HEK293 (cell line): ENCODE results near the gene ITSN1.

Source experiments
- CTCF ChIA-PET: fragments of 350-600 bp; formaldehyde crosslinking; extraction: SDS; loops from one replicate; lab custom pipeline; 2021; ENCODE audit warnings: antibody characterized with exemption; lab: Yijun Ruan, JAX
- POLR2A ChIA-PET: fragments of 300-600 bp; formaldehyde crosslinking; extraction: SDS; loops from one replicate; lab custom pipeline; 2020; ENCODE audit warnings: antibody characterized with exemption, inconsistent platforms; lab: Yijun Ruan, JAX
- H3K27ac ChIP-seq: fragments of 200-500 bp; sonication (Bioruptor generic); 2 replicates; pipeline ENCODE4 v1.5.1; 2014; ENCODE audit warnings: low read depth, low read length, control low read depth, inconsistent platforms; ENCODE audit errors: extremely low read depth
- H3K36me3 ChIP-seq, 2 experiments: fragments of 200-500 bp in 1 of 2; sonication (Bioruptor generic) in 1 of 2; 1 replicate in 1 of 2; 2 replicates in 1 of 2; pipeline ENCODE4 v1.5.1; 2014 to 2017; ENCODE audit warnings: inconsistent platforms in 2 of 2, low read length in 2 of 2; ENCODE audit not compliant: control insufficient read depth in 2 of 2, insufficient read depth in 1 of 2
- H3K4me1 ChIP-seq: fragments of 200-500 bp; sonication (Bioruptor generic); 2 replicates; pipeline ENCODE4 v1.5.1; 2014; ENCODE audit warnings: mild to moderate bottlenecking, low read length, inconsistent platforms; ENCODE audit not compliant: control insufficient read depth, insufficient read depth
- H3K4me3 ChIP-seq: 2 replicates; pipeline ENCODE4 v1.5.1; 2011; ENCODE audit warnings: low read depth, mild to moderate bottlenecking, control low read depth, low read length, moderate library complexity
- H3K9me3 ChIP-seq: fragments of 200-500 bp; sonication (Bioruptor generic); 2 replicates; pipeline ENCODE4 v1.5.1; 2014; ENCODE audit warnings: low read depth, low read length, inconsistent platforms; ENCODE audit not compliant: control insufficient read depth, insufficient read depth
- GLIS2 ChIP-seq: fragments of 450-650 bp; formaldehyde crosslinking; IDR thresholded peaks from 2 replicates; pipeline ENCODE4 v1.5.1; 2016; ENCODE audit warnings: missing biosample characterization, missing genetic modification characterization
- OSR2 ChIP-seq: fragments of 450-650 bp; formaldehyde crosslinking; IDR thresholded peaks from 2 replicates; pipeline ENCODE4 v1.5.1; 2016; ENCODE audit warnings: missing biosample characterization, missing genetic modification characterization
- RBAK ChIP-seq: fragments of 450-650 bp; formaldehyde crosslinking; IDR thresholded peaks from 2 replicates; pipeline ENCODE4 v1.5.1; 2016; ENCODE audit warnings: missing biosample characterization, missing genetic modification characterization
- WT1 ChIP-seq: fragments of 450-650 bp; formaldehyde crosslinking; IDR thresholded peaks from 2 replicates; pipeline ENCODE4 v1.5.1; 2016; ENCODE audit warnings: missing biosample characterization, missing genetic modification characterization
- YY2 ChIP-seq: fragments of 450-650 bp; formaldehyde crosslinking; IDR thresholded peaks from 2 replicates; pipeline ENCODE4 v1.5.1; 2016; ENCODE audit warnings: missing biosample characterization, missing genetic modification characterization
- ZBTB48 ChIP-seq: fragments of 450-650 bp; formaldehyde crosslinking; IDR thresholded peaks from 2 replicates; pipeline ENCODE4 v1.5.1; 2016; ENCODE audit warnings: missing biosample characterization, missing genetic modification characterization
- ZFHX2 ChIP-seq: fragments of 450-650 bp; formaldehyde crosslinking; conservative IDR thresholded peaks from 2 replicates; pipeline ENCODE4 v1.5.1; 2016; ENCODE audit warnings: missing biosample characterization, missing genetic modification characterization
- ZNF10 ChIP-seq: fragments of 450-650 bp; formaldehyde crosslinking; IDR thresholded peaks from 2 replicates; pipeline ENCODE4 v1.5.1; 2017; ENCODE audit warnings: missing biosample characterization, missing genetic modification characterization
- ZNF146 ChIP-seq: fragments of 450-650 bp; formaldehyde crosslinking; IDR thresholded peaks from 2 replicates; pipeline ENCODE4 v1.5.1; 2016; ENCODE audit warnings: missing biosample characterization, missing genetic modification characterization
- ZNF16 ChIP-seq: fragments of 450-650 bp; formaldehyde crosslinking; IDR thresholded peaks from 2 replicates; pipeline ENCODE4 v1.5.1; 2016; ENCODE audit warnings: low read depth, missing biosample characterization, missing genetic modification characterization
- ZNF174 ChIP-seq: fragments of 450-650 bp; formaldehyde crosslinking; IDR thresholded peaks from 2 replicates; pipeline ENCODE4 v1.5.0; 2017; ENCODE audit warnings: missing biosample characterization, mild to moderate bottlenecking, missing genetic modification characterization
- ZNF175 ChIP-seq: fragments of 450-650 bp; formaldehyde crosslinking; IDR thresholded peaks from 2 replicates; pipeline ENCODE4 v1.5.1; 2016; ENCODE audit warnings: missing biosample characterization, missing genetic modification characterization
- ZNF19 ChIP-seq: fragments of 450-650 bp; formaldehyde crosslinking; IDR thresholded peaks from 2 replicates; pipeline ENCODE4; 2016; ENCODE audit warnings: missing biosample characterization, missing genetic modification characterization, low read depth
- ZNF324 ChIP-seq: fragments of 450-650 bp; formaldehyde crosslinking; IDR thresholded peaks from 2 replicates; pipeline ENCODE4 v1.5.1; 2016; ENCODE audit warnings: missing biosample characterization, missing genetic modification characterization
- ZNF48 ChIP-seq: fragments of 450-650 bp; formaldehyde crosslinking; IDR thresholded peaks from 2 replicates; pipeline ENCODE4 v1.5.1; 2016; ENCODE audit warnings: missing biosample characterization, missing genetic modification characterization
- ZNF549 ChIP-seq: fragments of 450-650 bp; IDR thresholded peaks from 2 replicates; pipeline ENCODE4 v1.5.1; 2018; ENCODE audit warnings: missing biosample characterization, missing genetic modification characterization, mild to moderate bottlenecking, inconsistent platforms, moderate library complexity
- ZNF585B ChIP-seq: fragments of 450-650 bp; formaldehyde crosslinking; IDR thresholded peaks from 2 replicates; pipeline ENCODE4 v1.5.1; 2016; ENCODE audit warnings: missing biosample characterization, missing genetic modification characterization
- ZXDB ChIP-seq: fragments of 450-650 bp; formaldehyde crosslinking; IDR thresholded peaks from 2 replicates; pipeline ENCODE4 v1.5.1; 2016; ENCODE audit warnings: missing biosample characterization, missing genetic modification characterization
- TF ChIP-seq, protein P1 (sequence below): fragments of 450-650 bp; formaldehyde crosslinking; IDR thresholded peaks from 2 replicates; pipeline ENCODE4 v1.5.1; 2016; ENCODE audit warnings: missing biosample characterization, missing genetic modification characterization
- TF ChIP-seq, protein P2 (sequence below): fragments of 450-650 bp; formaldehyde crosslinking; IDR thresholded peaks from 2 replicates; pipeline ENCODE4 v1.5.1; 2016; ENCODE audit warnings: missing biosample characterization, missing genetic modification characterization

ITSN1 gene

DNA sequence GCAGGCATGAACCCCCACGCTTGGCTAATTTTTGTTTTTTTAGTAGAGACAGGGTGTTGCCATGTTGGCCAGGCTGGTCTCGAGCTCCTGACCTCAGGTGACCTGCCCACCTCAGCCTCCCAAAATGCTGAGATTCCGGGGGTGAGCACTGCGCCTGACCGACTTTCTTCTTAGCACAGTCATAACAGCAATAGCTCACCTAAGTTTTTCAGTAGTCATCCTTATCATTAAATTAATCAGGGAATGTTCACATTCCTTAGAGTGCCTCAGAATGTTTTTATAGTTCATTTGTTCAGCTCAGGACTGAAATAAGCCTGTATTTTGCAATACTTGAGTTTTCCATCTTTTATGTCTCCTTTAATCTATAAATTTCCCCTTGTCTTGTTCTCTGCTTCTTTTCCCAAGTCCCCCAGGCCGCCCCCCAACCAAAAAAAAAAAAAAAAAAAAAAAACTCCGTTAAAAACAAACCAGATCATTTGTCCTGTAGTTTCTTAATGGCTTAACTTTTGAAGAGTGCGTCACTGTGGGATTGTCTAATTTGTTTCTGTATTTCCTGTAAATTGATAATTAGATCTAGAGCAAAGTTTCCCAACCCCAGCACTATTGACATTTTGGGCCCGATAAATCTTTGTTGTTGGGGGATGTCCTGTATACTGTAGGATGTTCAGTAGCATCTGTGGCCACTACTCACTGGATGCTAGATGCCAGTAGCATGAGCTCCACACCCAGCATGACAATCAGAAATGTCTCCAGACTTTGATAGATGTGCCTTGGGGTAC lies 120.7 kb downstream of the ITSN1 start (continued):
- TF ChIP-seq OSR2 (tag by site-specific recombination) = peak; percentile 12; the same call in 1 of the 2 replicates
- TF ChIP-seq ZNF16 (tag by site-specific recombination) = no peak
- TF ChIP-seq ZNF174 (tag by site-specific recombination) = no peak
- peak; percentile 42; the same call in 1 of the 2 replicates for TF ChIP-seq ZNF10 (tag by site-specific recombination)
- TF ChIP-seq, protein P1, sequence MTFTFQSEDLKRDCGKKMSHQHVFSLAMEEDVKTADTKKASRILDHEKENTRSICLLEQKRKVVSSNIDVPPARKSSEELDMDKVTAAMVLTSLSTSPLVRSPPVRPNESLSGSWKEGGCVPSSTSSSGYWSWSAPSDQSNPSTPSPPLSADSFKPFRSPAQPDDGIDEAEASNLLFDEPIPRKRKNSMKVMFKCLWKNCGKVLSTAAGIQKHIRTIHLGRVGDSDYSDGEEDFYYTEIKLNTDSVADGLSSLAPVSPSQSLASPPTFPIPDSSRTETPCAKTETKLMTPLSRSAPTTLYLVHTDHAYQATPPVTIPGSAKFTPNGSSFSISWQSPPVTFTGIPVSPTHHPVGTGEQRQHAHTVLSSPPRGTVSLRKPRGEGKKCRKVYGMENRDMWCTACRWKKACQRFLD = no peak
- no peak for TF ChIP-seq WT1 (tag by site-specific recombination)
- TF ChIP-seq ZXDB (tag by site-specific recombination) = 0 out of 2 replicates have a peak, but pooled peaks have one; percentile 13

DNA sequence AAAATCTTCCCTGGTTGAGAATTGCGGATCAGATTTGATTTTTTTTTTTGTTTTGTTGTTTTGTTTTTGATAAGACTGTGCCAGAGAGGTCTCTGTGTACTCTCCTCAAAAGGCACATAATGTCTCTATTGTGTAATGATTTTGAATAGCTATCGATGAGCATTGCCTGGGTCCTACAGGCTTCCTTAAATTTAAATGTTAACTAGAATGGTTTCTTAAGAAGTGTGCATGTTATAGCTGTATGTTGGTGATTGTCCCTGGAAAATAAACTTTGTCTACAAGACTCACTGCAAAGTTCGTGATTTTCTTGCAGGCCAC lies 121.2 kb downstream of the ITSN1 start:
- Histone ChIP-seq H3K36me3 (peaks cover 0 to 18% of the 10 kb centered on the region in 2 experiments), H3K27ac (no peak overlapping the region)
- POLR2A ChIA-PET = interaction anchor here (0.7 to 1.0 kb wide), 2 partner anchors 12 to 38 kb away, joined by 3 to 5 read pairs; no protein-coding TSS in a partner anchor

DNA sequence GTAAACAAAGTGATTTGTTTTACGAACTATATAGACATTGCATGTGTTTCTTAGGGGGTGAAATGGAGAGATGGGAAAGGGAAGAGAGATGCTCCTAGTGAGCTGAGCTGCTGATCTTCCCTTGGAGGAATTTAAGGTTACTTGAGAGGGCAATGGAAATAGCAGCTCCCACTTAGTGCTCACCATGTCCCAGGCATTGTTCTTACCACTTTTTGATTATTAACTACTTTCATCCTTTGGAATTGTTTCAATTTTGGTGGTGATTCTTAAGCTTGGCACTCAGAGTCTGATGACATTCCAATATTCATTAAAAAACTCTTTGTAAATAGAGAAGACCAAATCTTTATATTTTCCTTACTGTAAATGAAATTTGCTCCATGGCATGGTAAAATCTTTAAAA lies 124.9 kb downstream of the ITSN1 start:
- Histone ChIP-seq H3K4me1 (peaks cover 5% of the 10 kb centered on the region; the same call in 1 of the 2 replicates), H3K4me3 (no peak overlapping the region), H3K36me3 (peaks cover 13 to 32% of the 10 kb centered on the region in 2 experiments), H3K9me3 (no peaks in the 10 kb centered on the region), H3K27ac (no peak overlapping the region)
- ChIA-PET POLR2A (no interaction called here), CTCF (interaction anchor here (0.7 to 1.2 kb wide), 2 partner anchors 127 to 391 kb away, joined by 3 read pairs; no protein-coding TSS in a partner anchor)
- no peak for TF ChIP-seq ZNF19 (tag by site-specific recombination)
- no peak for TF ChIP-seq RBAK (tag by site-specific recombination)
- no peak for TF ChIP-seq ZFHX2 (tag by site-specific recombination)
- no peak for TF ChIP-seq ZNF174 (tag by site-specific recombination)
- no peak for TF ChIP-seq ZBTB48 (tag by site-specific recombination)
- no peak for TF ChIP-seq ZNF585B
- TF ChIP-seq, protein P2, sequence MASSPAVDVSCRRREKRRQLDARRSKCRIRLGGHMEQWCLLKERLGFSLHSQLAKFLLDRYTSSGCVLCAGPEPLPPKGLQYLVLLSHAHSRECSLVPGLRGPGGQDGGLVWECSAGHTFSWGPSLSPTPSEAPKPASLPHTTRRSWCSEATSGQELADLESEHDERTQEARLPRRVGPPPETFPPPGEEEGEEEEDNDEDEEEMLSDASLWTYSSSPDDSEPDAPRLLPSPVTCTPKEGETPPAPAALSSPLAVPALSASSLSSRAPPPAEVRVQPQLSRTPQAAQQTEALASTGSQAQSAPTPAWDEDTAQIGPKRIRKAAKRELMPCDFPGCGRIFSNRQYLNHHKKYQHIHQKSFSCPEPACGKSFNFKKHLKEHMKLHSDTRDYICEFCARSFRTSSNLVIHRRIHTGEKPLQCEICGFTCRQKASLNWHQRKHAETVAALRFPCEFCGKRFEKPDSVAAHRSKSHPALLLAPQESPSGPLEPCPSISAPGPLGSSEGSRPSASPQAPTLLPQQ (tag by site-specific recombination) = no peak
- no peak for TF ChIP-seq ZNF48 (tag by site-specific recombination)
- no peak for TF ChIP-seq ZNF175 (tag by site-specific recombination)

More for the DNA sequence above, 121.2 kb downstream of the ITSN1 start:
- no peak overlapping the region for H3K4me3 ChIP-seq
- no peak for TF ChIP-seq ZNF48 (tag by site-specific recombination)
- no peak for TF ChIP-seq ZNF324
- no peak for TF ChIP-seq YY2
- TF ChIP-seq GLIS2 (tag by site-specific recombination) = no peak
- TF ChIP-seq ZNF146 (tag by site-specific recombination) = no peak
- TF ChIP-seq ZNF549 (tag by site-specific recombination) = no peak
- no peaks in the 10 kb centered on the region for H3K9me3 ChIP-seq
- H3K4me1 ChIP-seq = peaks cover 16% of the 10 kb centered on the region
- CTCF ChIA-PET = interaction anchor here (0.6 to 1.8 kb wide), 4 partner anchors 11 to 367 kb away, joined by 3 to 7 read pairs (median 4); no protein-coding TSS in a partner anchor
